ENCODE results near the gene PBX2.
A peak's percentile ranks its signal among the peaks of the same experiment; 100 is the strongest.
"Not testable (repeated sequence)": the region's sequence is repeated elsewhere in the genome, so short reads cannot be mapped to it uniquely, and the experiment has no call there.

PBX2 gene

GRCh38 chr6:32187725-32188380, 2.1 kb downstream of the PBX2 start:
- not testable (repeated sequence) for DNase-seq (ENCODE audit: low read depth)

- no peak for DNase-seq (ENCODE audit: low read depth)
These were observed 2.8 kb downstream of the PBX2 start for GRCh38 chr6:32187009-32187709.

GRCh38 chr6:32186151-32186840, 3.7 kb downstream of the PBX2 start:
- DNase-seq (ENCODE audit: low read depth) = not testable (repeated sequence)

GRCh38 chr6:32185681-32186131, 4.3 kb downstream of the PBX2 start:
- peak; percentile 52 for DNase-seq (ENCODE audit: low read depth)

- DNase-seq (ENCODE audit: low read depth) = no peak
These were observed 5.8 kb downstream of the PBX2 start, which contains the start of gene AGER for GRCh38 chr6:32184084-32184640. Gene AGER (minus strand): TSS chr6:32184253. CDS start chr6:32184222, 31 bp downstream.

GRCh38 chr6:32183483-32184083, 6.4 kb downstream of the PBX2 start:
- DNase-seq (ENCODE audit: low read depth) = no peak

GRCh38 chr6:32183030-32183429, 7.0 kb downstream of the PBX2 start:
- DNase-seq (ENCODE audit: low read depth) = no peak

- no peak for DNase-seq (ENCODE audit: low read depth)
These were observed 7.4 kb downstream of the PBX2 start for GRCh38 chr6:32182555-32182981.

GRCh38 chr6:32181915-32182529, 8.0 kb downstream of the PBX2 start:
- no peak for DNase-seq (ENCODE audit: low read depth)

- DNase-seq (ENCODE audit: low read depth) = no peak
These were observed 8.8 kb downstream of the PBX2 start for GRCh38 chr6:32181148-32181702.

- DNase-seq (ENCODE audit: low read depth) = no peak
These were observed 10.1 kb downstream of the PBX2 start for GRCh38 chr6:32179766-32180405.

GRCh38 chr6:32178547-32179440, 11.2 kb downstream of the PBX2 start:
- DNase-seq (ENCODE audit: low read depth) = no peak

GRCh38 chr6:32177788-32178546, 12.0 kb downstream of the PBX2 start, which contains the start of gene RNF5:
Gene RNF5 (plus strand): TSS chr6:32178405. CDS start chr6:32178512, 107 bp downstream.
- DNase-seq (ENCODE audit: low read depth) = peak; percentile 82

- peak; percentile 33 for DNase-seq (ENCODE audit: low read depth)
These were observed 12.7 kb downstream of the PBX2 start for GRCh38 chr6:32177183-32177787.

- no peak for DNase-seq (ENCODE audit: low read depth)
These were observed 13.4 kb downstream of the PBX2 start for GRCh38 chr6:32176476-32177182.

GRCh38 chr6:32175711-32176475, 14.1 kb downstream of the PBX2 start, which contains the start of gene AGPAT1:
Gene AGPAT1 (minus strand): TSS chr6:32176084. CDS start chr6:32171496, 4,588 bp downstream.
- DNase-seq (ENCODE audit: low read depth) = peak; percentile 94

GRCh38 chr6:32175322-32175710, 14.7 kb downstream of the PBX2 start:
- DNase-seq (ENCODE audit: low read depth) = no peak

All from activated T-cell treated with anti-CD3 and anti-CD28 coated beads for 48 hours (primary cell).